HG02938 (cell line): ENCODE data around the gene KLHL2.

Experiments
- ATAC-seq: cut with Tn5 transposase; IDR thresholded peaks from one replicate; pipeline ENCODE4 v1.9.1; 2021; ENCODE audit warnings: mild to moderate bottlenecking, moderate library complexity; ENCODE audit not compliant: unreplicated experiment

Gene KLHL2

GRCh38 chr4:165360985-165361670, 153.8 kb downstream of the KLHL2 start:
- ATAC-seq, result no peak

DNA sequence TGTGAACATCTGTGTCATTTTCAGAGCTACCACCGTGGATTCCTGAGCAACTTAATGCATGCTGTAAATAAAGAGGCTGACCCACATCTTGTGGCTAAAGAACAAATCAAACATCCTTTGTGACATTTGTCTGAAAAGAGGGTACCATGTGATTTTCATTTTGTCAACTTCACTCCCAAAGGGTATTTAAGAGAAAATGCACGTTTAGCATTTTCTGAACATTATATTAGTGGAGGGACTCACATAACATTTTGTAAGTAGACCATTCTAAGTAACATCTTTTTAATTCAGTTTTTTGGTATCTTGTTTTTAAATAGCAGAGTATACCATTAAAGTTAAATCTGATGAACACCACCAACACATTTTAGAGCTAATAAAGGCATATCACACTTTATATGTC, 154.4 kb downstream of the KLHL2 start:
- ATAC-seq, result no peak

DNA sequence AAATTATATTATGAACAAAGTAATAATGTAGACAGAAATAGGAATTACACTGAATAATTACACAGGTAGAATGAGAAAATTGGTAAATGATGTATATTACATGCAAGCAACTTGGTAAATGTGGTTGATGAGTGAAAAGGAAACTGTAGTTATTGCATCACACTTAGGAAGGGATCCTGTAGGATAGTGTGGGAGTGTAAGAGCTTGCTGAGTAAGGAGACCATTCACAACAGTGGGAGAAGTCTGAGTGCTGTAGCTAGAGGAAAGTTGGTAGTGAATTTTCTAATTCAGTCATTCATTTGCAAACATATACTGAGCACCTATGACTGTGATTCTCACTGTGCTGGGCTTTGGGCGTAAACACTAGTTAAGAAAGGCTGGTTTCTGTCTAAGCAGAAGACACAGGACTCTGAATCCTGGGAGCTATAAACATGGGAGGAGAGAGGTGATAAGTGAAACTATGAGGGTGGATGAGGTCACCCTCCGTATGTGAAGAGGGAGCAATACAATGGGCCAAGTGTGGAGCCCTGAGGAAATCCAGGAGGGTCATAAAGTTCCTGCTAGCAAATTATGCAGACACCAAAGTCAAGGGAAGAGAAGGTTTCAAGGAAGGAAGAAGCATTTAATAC, 157.2 kb downstream of the KLHL2 start:
- no peak for ATAC-seq

- no peak for ATAC-seq
Observed at GRCh38 chr4:165367040-165367439, 159.7 kb downstream of the KLHL2 start.

DNA sequence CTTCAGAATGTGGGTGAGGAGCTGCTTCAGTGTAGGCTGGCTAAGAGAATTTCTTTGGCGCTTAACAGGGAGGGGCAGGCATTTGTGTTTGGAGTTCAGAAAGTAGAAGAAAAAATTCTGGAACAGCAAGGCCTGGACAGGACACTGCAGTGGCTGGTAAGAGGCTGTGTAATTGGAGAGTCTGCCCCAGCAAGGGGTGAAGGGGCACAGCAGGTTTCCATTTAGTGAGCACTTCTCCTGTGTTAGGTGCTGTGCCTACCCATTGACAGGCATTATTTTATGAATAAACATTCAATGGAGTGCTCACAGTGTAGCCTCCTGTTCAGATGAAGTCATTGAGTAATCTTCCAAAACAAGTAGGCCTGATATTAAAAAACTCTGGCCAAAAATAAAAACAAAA, 160.8 kb downstream of the KLHL2 start:
- no peak for ATAC-seq

DNA sequence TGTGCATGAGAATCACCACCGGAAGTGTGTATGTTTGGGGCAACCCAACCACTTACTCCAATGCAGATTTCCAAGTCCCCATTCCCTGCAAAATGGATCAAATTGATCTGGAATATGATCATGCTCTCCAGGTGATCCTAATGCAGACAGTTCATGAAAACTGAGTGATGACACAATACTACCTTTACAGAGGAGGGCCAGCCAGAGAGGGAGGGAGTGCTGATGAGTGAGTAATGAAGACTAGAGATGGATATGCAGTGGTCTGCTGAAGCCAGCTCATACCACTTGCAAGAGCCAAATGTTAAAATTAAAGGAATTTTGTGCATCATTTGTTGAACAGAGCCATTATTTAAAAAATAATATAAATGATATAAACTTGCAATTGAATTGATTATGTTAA, 161.2 kb downstream of the KLHL2 start:
- ATAC-seq, result no peak

GRCh38 chr4:165369522-165369921, 162.2 kb downstream of the KLHL2 start:
- ATAC-seq, result no peak

DNA sequence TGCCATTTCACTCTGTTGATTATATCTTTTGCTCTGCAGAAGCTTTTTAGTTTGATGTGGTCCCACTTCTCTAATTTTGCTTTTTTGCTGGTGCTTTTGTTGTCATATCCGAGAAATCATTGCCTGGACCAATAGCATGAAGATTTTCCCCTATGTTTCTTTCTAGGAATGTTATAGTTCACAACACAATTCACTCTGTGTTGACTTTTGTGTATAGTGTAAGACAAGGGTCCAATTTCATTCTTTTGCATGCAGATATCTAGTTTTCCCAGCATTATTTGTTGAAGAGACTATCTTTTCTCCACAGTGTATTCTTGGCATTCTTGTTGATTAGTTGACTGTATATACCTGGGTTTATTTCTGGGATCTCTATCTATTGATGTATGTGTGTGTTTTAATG, 163.2 kb downstream of the KLHL2 start:
- ATAC-seq, result no peak
